IMR-90 (cell line): ENCODE results near the gene ANK3. TPM values are rescaled to one million over a fixed set of nuclear protein-coding genes. Genes with fewer than 3 reads are reported as not detected.

Experiments
- ATAC-seq: fragments of 200-7000 bp; cut with Tn5 transposase; 2 replicates; pipeline ENCODE4 v1.9.1; 2020; ENCODE audit warnings: low read depth, mild to moderate bottlenecking, moderate library complexity
- BruUV-seq: library from RNA; stranded (reverse); fragments of 400-500 nt; replicated peaks from 2 replicates; lab custom pipeline; 2021; lab: Mats Ljungman, UMichigan
- CTCF ChIA-PET: fragments of 300-600 bp; formaldehyde crosslinking; extraction: SDS; loops from one replicate; lab custom pipeline; 2021; ENCODE audit warnings: antibody characterized with exemption; lab: Yijun Ruan, JAX
- POLR2A ChIA-PET: fragments of 300-600 bp; sonication (Branson Sonifier 250); formaldehyde crosslinking; loops from one replicate; lab custom pipeline; 2022; ENCODE audit warnings: antibody characterized with exemption; ENCODE audit not compliant: unreplicated experiment; lab: Charles Lee
- DNase-seq: peaks from one replicate; pipeline ENCODE4 v3.0.0; 2013
- H2AFZ ChIP-seq: replicated peaks from 2 replicates; pipeline ENCODE3; 2013; ENCODE audit warnings: low read length, mild to moderate bottlenecking; ENCODE audit not compliant: poor library complexity
- H2AK5ac ChIP-seq: 2 replicates; pipeline ENCODE4 v1.6.1; 2013; ENCODE audit warnings: low read depth, low read length, inconsistent platforms
- H2AK9ac ChIP-seq: replicated peaks from 2 replicates; pipeline ENCODE3; 2013; ENCODE audit warnings: mild to moderate bottlenecking, low read depth, low read length, moderate library complexity; ENCODE audit not compliant: poor library complexity
- H2BK120ac ChIP-seq: 2 replicates; pipeline ENCODE4 v1.6.1; 2013; ENCODE audit warnings: low read depth, low read length, inconsistent platforms
- H2BK15ac ChIP-seq: 3 replicates; pipeline ENCODE4 v1.6.1; 2013; ENCODE audit warnings: low read depth, low read length, inconsistent platforms
- H2BK20ac ChIP-seq: 2 replicates; pipeline ENCODE4 v1.6.1; 2013; ENCODE audit warnings: low read depth, mild to moderate bottlenecking, inconsistent platforms, low read length, moderate library complexity
- H2BK5ac ChIP-seq: 2 replicates; pipeline ENCODE4 v1.6.1; 2013; ENCODE audit warnings: mild to moderate bottlenecking, low read depth, low read length, inconsistent platforms; ENCODE audit not compliant: poor library complexity, severe bottlenecking
- H3K14ac ChIP-seq: replicated peaks from 2 replicates; pipeline ENCODE4 v1.6.1; 2013; ENCODE audit warnings: low read depth, low read length, inconsistent platforms
- H3K18ac ChIP-seq: 2 replicates; pipeline ENCODE4 v1.6.1; 2013; ENCODE audit warnings: low read depth, low read length, control low read depth
- H3K23ac ChIP-seq: 2 replicates; pipeline ENCODE4 v1.6.1; 2013; ENCODE audit warnings: low read depth, low read length, inconsistent platforms
- H3K27ac ChIP-seq: 2 replicates; pipeline ENCODE4 v1.5.1; 2013; ENCODE audit warnings: mild to moderate bottlenecking, control low read depth, low read length; ENCODE audit not compliant: insufficient read depth
- H3K27me3 ChIP-seq: 2 replicates; pipeline ENCODE4 v1.6.1; 2013; ENCODE audit warnings: low read length; ENCODE audit not compliant: control insufficient read depth, insufficient read depth
- H3K36me3 ChIP-seq: 2 replicates; pipeline ENCODE4 v1.6.1; 2013; ENCODE audit warnings: low read length, mixed read lengths; ENCODE audit not compliant: control insufficient read depth, insufficient read depth
- H3K4ac ChIP-seq: 2 replicates; pipeline ENCODE4 v1.6.1; 2013; ENCODE audit warnings: low read depth, low read length, inconsistent platforms
- H3K4me1 ChIP-seq: 2 replicates; pipeline ENCODE4 v1.6.1; 2013; ENCODE audit warnings: low read length, mixed read lengths; ENCODE audit not compliant: control insufficient read depth, insufficient read depth
- H3K4me2 ChIP-seq: 2 replicates; pipeline ENCODE4 v1.6.1; 2013; ENCODE audit warnings: low read depth, mild to moderate bottlenecking, control low read depth, low read length, moderate library complexity
- H3K4me3 ChIP-seq: 2 replicates; pipeline ENCODE4 v1.5.1; 2013; ENCODE audit warnings: low read depth, mild to moderate bottlenecking, control low read depth, low read length, moderate library complexity; ENCODE audit not compliant: insufficient read depth
- H3K56ac ChIP-seq: 2 replicates; pipeline ENCODE4 v1.6.1; 2013; ENCODE audit warnings: low read length, inconsistent platforms; ENCODE audit not compliant: insufficient read depth; ENCODE audit errors: extremely low read depth
- H3K79me1 ChIP-seq, 2 experiments: 2 replicates each; pipeline ENCODE4 v1.6.1; 2013; ENCODE audit warnings: low read length in 2 of 2, inconsistent platforms in 1 of 2, low read depth in 1 of 2
- H3K9ac ChIP-seq: 2 replicates; pipeline ENCODE4 v1.6.1; 2013; ENCODE audit warnings: low read depth, low read length, control low read depth
- H3K9me1 ChIP-seq: 2 replicates; pipeline ENCODE4 v1.6.1; 2013; ENCODE audit warnings: low read length, inconsistent platforms; ENCODE audit not compliant: insufficient read depth
- H3K9me3 ChIP-seq: 2 replicates; pipeline ENCODE4 v1.6.1; 2013; ENCODE audit warnings: low read length; ENCODE audit not compliant: control insufficient read depth, insufficient read depth
- H4K20me1 ChIP-seq: 2 replicates; pipeline ENCODE4 v1.6.1; 2013; ENCODE audit warnings: low read length, inconsistent platforms; ENCODE audit not compliant: insufficient read depth
- H4K5ac ChIP-seq: 2 replicates; pipeline ENCODE4 v1.6.1; 2013; ENCODE audit warnings: mild to moderate bottlenecking, low read depth, low read length, control low read depth
- H4K8ac ChIP-seq, 2 experiments: 2 replicates each; pipeline ENCODE4 v1.6.1; 2013; ENCODE audit warnings: low read depth in 2 of 2, low read length in 2 of 2, control low read depth in 1 of 2, inconsistent platforms in 1 of 2
- H4K91ac ChIP-seq: 2 replicates; pipeline ENCODE4 v1.6.1; 2013; ENCODE audit warnings: low read depth, low read length, inconsistent platforms; ENCODE audit not compliant: insufficient read depth
- CEBPB ChIP-seq: IDR thresholded peaks from 2 replicates; pipeline ENCODE4 v1.6.1; 2012; ENCODE audit warnings: low read depth, low read length, improper control_type of control experiment
- CHD1 ChIP-seq: IDR thresholded peaks from 2 replicates; pipeline ENCODE4 v1.6.1; 2012; ENCODE audit warnings: low read depth, low read length, improper control_type of control experiment
- CTCF ChIP-seq: conservative IDR thresholded peaks from 2 replicates; pipeline ENCODE4 v1.5.1; 2012; ENCODE audit warnings: mild to moderate bottlenecking, low read depth, low read length, improper control_type of control experiment
- ELK1 ChIP-seq: fragments of 150-350 bp; IDR thresholded peaks from 2 replicates; pipeline ENCODE4 v1.6.1; 2016; ENCODE audit warnings: low read depth, mild to moderate bottlenecking, low read length, moderate library complexity, borderline replicate concordance
- FOS ChIP-seq: fragments of 150-350 bp; IDR thresholded peaks from 2 replicates; pipeline ENCODE4 v1.6.1; 2016; ENCODE audit warnings: low read depth, low read length
- MAFK ChIP-seq: IDR thresholded peaks from 2 replicates; pipeline ENCODE4 v1.6.1; 2012; ENCODE audit warnings: low read depth, low read length, improper control_type of control experiment
- MAZ ChIP-seq: IDR thresholded peaks from 2 replicates; pipeline ENCODE4 v1.6.1; 2012; ENCODE audit warnings: low read depth, mild to moderate bottlenecking, low read length, improper control_type of control experiment, moderate library complexity, borderline replicate concordance
- MXI1 ChIP-seq: IDR thresholded peaks from 2 replicates; pipeline ENCODE4 v1.6.1; 2012; ENCODE audit warnings: low read depth, mild to moderate bottlenecking, low read length, moderate library complexity, borderline replicate concordance
- NFE2L2 ChIP-seq: fragments of 150-350 bp; IDR thresholded peaks from 2 replicates; pipeline ENCODE4 v1.6.1; 2016; ENCODE audit warnings: low read depth, mild to moderate bottlenecking, low read length
- POLR2A ChIP-seq: IDR thresholded peaks from 2 replicates; pipeline ENCODE4 v1.6.1; 2012; ENCODE audit warnings: mild to moderate bottlenecking, low read depth, low read length
- RAD21 ChIP-seq: IDR thresholded peaks from 2 replicates; pipeline ENCODE4 v1.6.1; 2012; ENCODE audit warnings: low read length, improper control_type of control experiment
- RFX5 ChIP-seq: IDR thresholded peaks from 2 replicates; pipeline ENCODE4 v1.8.0; 2012; ENCODE audit warnings: low read depth, mild to moderate bottlenecking, low read length, moderate library complexity
- SMC3 ChIP-seq: fragments of 150-350 bp; IDR thresholded peaks from 2 replicates; pipeline ENCODE4 v1.6.1; 2016; ENCODE audit warnings: low read depth, mild to moderate bottlenecking, antibody characterized with exemption, low read length, moderate library complexity
- WGBS, 2 experiments: methylation state at CpG; one replicate each; pipeline versions ENCODE4 v1.1.5 to v1.1.7; 2013; ENCODE audit warnings: missing lambda C conversion rate in 2 of 2; ENCODE audit not compliant: insufficient read length in 1 of 2; ENCODE audit errors: extremely low coverage in 2 of 2; 5-methylcytosine and 5-hydroxymethylcytosine counted together
- dilution Hi-C: fragments of 300-500 bp; cut with HindIII; formaldehyde crosslinking; loops from one replicate; pipeline ENCODE4 v1.14.3; 2018; ENCODE audit warnings: low sequenced_read_pairs; ENCODE audit not compliant: unreplicated experiment
- in situ Hi-C: fragments of 300-500 bp; cut with MboI; formaldehyde crosslinking; loops from 3 replicates; pipeline ENCODE4 v1.14.3; 2019; ENCODE audit warnings: low sequenced_read_pairs, inconsistent platforms, mixed read lengths
- intact Hi-C: fragments of 100-400 bp; cut with micrococcal nuclease; formaldehyde crosslinking; loops from 2 replicates; pipeline ENCODE4 v1.10.0; 2022
- polyA plus RNA-seq, 3 experiments: library from polyadenylated mRNA; depleted of rRNA; stranded (reverse); fragments of >200 nt; gene quantifications; 2 replicates each; pipeline ENCODE4 v1.2.3, GENCODE V29; 2012; ENCODE audit warnings: low replicate concordance in 1 of 3
- total RNA-seq: library from RNA; depleted of rRNA; stranded (reverse); fragments of >200 nt; gene quantifications from 2 replicates; pipeline ENCODE4 v1.2.3, GENCODE V29; 2012

ANK3 gene
- total and polyA plus RNA-seq, 2 of the 4 experiments (the other 2 are of a cell fraction) = 0.63 to 1.8 TPM

- no peak for TF ChIP-seq CHD1
These were observed 348.1 kb downstream of the ANK3 start (continued) for GRCh38 chr10:60041489-60042133.

GRCh38 chr10:60040014-60040662 lies 349.5 kb downstream of the ANK3 start:
- dilution Hi-C loops = no loop called here
- peaks cover 5% of the 10 kb centered on the region; the same call in 1 of the 2 replicates for H3K4me1 ChIP-seq
- H2BK15ac ChIP-seq = no peak overlapping the region
- no peak overlapping the region for H2AFZ ChIP-seq
- no peak overlapping the region for H3K27ac ChIP-seq
- no peak overlapping the region for H3K9ac ChIP-seq
- in situ Hi-C loops = loop anchor here (25.0 kb wide), 1 partner anchor 403 kb away; no protein-coding TSS in a partner anchor
- H2BK20ac ChIP-seq = no peak overlapping the region
- no peak overlapping the region for H2BK120ac ChIP-seq
- no peaks in the 10 kb centered on the region for H3K79me1 ChIP-seq
- no peak overlapping the region for H3K4me2 ChIP-seq
- no peaks in the 10 kb centered on the region; the same call in 1 of the 2 replicates for H3K27me3 ChIP-seq
- no peaks in the 10 kb centered on the region for H3K36me3 ChIP-seq
- H3K56ac ChIP-seq = no peak overlapping the region
- H4K5ac ChIP-seq = no peak overlapping the region
- H3K14ac ChIP-seq = no peak overlapping the region
- no peak overlapping the region for H3K23ac ChIP-seq
- peaks cover 3% of the 10 kb centered on the region; the same call in 1 of the 2 replicates for H3K9me1 ChIP-seq
- no peak overlapping the region for H3K4ac ChIP-seq
- intact Hi-C loops = loop anchor here (5.0 kb wide), 1 partner anchor 133 kb away; the partner anchor contains the start of gene CCDC6
- ChIA-PET POLR2A (no interaction called here), CTCF (interaction anchor here (0.6 to 1.3 kb wide), 3 partner anchors 198 to 414 kb away, joined by 3 to 6 read pairs (median 5); no protein-coding TSS in a partner anchor)
- H3K18ac ChIP-seq = no peak overlapping the region
- no peaks in the 10 kb centered on the region for H4K20me1 ChIP-seq
- no TSS peak for BruUV-seq
- H3K4me3 ChIP-seq = no peak overlapping the region
- H3K9me3 ChIP-seq = no peaks in the 10 kb centered on the region
- no peak overlapping the region for H2AK9ac ChIP-seq
- ATAC-seq = no peak
- no peak overlapping the region for H2AK5ac ChIP-seq
- H4K8ac ChIP-seq = no peak overlapping the region
- no peak for DNase-seq
- no CpG with 5 or more reads among the region's 3 CpGs for WGBS, 2 experiments
- no peak overlapping the region for H2BK5ac ChIP-seq
- no peak overlapping the region for H4K91ac ChIP-seq
- TF ChIP-seq SMC3 (no peak), NFE2L2 (no peak), POLR2A (no peak), FOS (no peak), MAZ (no peak), CEBPB (no peak), CTCF (no peak), ELK1 (no peak), RAD21 (no peak), RFX5 (no peak), CHD1 (no peak), MAFK (no peak), MXI1 (no peak)
